Panc1 (cell line): ENCODE data around the gene FHIT. TPM values are rescaled to one million over a fixed set of nuclear protein-coding genes. Genes with fewer than 3 reads are reported as not detected.

ENCODE experiments used
- ATAC-seq: fragments of 200-7000 bp; cut with Tn5 transposase; 2 replicates; pipeline ENCODE4 v1.9.1; 2020; ENCODE audit warnings: mild to moderate bottlenecking, moderate library complexity
- BruUV-seq: library from RNA; stranded (reverse); fragments of 400-500 nt; replicated peaks from 2 replicates; lab custom pipeline; 2021; lab: Mats Ljungman, UMichigan
- CTCF ChIA-PET: fragments of 300-600 bp; sonication (Branson Sonifier 250); formaldehyde crosslinking; loops from one replicate; lab custom pipeline; 2022; ENCODE audit warnings: antibody characterized with exemption; lab: Charles Lee
- POLR2A ChIA-PET: fragments of 300-600 bp; sonication (Branson Sonifier 250); formaldehyde crosslinking; loops from one replicate; lab custom pipeline; 2022; ENCODE audit warnings: antibody characterized with exemption; lab: Charles Lee
- DNase-seq: peaks from one replicate; pipeline ENCODE4 v3.0.0-alpha.2; 2010; ENCODE audit warnings: low read depth, low spot score
- H3K27ac ChIP-seq: 2 replicates; pipeline ENCODE4 v1.5.1; 2011; ENCODE audit warnings: mild to moderate bottlenecking, low read length, inconsistent platforms
- H3K27me3 ChIP-seq: fragments of 200-500 bp; sonication (Bioruptor generic); 2 replicates; pipeline ENCODE4 v1.6.0; 2014; ENCODE audit warnings: low read length, inconsistent platforms; ENCODE audit not compliant: control insufficient read depth, insufficient read depth
- H3K36me3 ChIP-seq: fragments of 200-500 bp; sonication (Bioruptor generic); 2 replicates; pipeline ENCODE4 v1.5.1; 2014; ENCODE audit warnings: inconsistent platforms, mild to moderate bottlenecking, low read length, moderate library complexity; ENCODE audit not compliant: control insufficient read depth, insufficient read depth
- H3K4me1 ChIP-seq: 2 replicates; pipeline ENCODE4 v1.5.1; 2011; ENCODE audit warnings: inconsistent platforms, mild to moderate bottlenecking, low read length, moderate library complexity; ENCODE audit not compliant: control insufficient read depth, insufficient read depth
- H3K4me3 ChIP-seq, 2 experiments: 2 replicates each; pipeline ENCODE4 v1.5.1; 2011 to 2012; ENCODE audit warnings: low read depth in 2 of 2, low read length in 2 of 2, mild to moderate bottlenecking in 2 of 2, inconsistent platforms in 1 of 2, moderate library complexity in 1 of 2
- H3K9me3 ChIP-seq: fragments of 200-500 bp; sonication (Bioruptor generic); 2 replicates; pipeline ENCODE4 v1.5.1; 2014; ENCODE audit warnings: low read depth, mild to moderate bottlenecking, inconsistent platforms, low read length, moderate library complexity; ENCODE audit not compliant: control insufficient read depth, insufficient read depth
- POLR2AphosphoS5 ChIP-seq: IDR thresholded peaks from 2 replicates; pipeline ENCODE4 v1.6.1; 2012; ENCODE audit warnings: mild to moderate bottlenecking, low read depth, low read length, moderate library complexity
- SIN3A ChIP-seq: IDR thresholded peaks from 2 replicates; pipeline ENCODE4 v1.6.1; 2012; ENCODE audit warnings: low read depth, mild to moderate bottlenecking, low read length, moderate library complexity, borderline replicate concordance; ENCODE audit not compliant: insufficient read depth
- TCF7L2 ChIP-seq: IDR thresholded peaks from 2 replicates; pipeline ENCODE4 v1.6.1; 2011; ENCODE audit warnings: mild to moderate bottlenecking, low read depth, low read length, inconsistent platforms
- in situ Hi-C: cut with HindIII; loops from 2 replicates; pipeline ENCODE4 v1.10.0; 2016; ENCODE audit warnings: low sequenced_read_pairs, low pct_unique_long_range_greater_than_20kb
- intact Hi-C: fragments of 100-400 bp; cut with micrococcal nuclease; formaldehyde crosslinking; loops from one replicate; pipeline ENCODE4 v1.10.0; 2022; ENCODE audit not compliant: unreplicated experiment
- total RNA-seq: library from RNA; stranded (reverse); gene quantifications from one replicate; pipeline ENCODE4 v1.2.1, GENCODE V29; 2021; ENCODE audit not compliant: unreplicated experiment
- TF ChIP-seq, protein P1 (sequence below), 2 experiments: IDR thresholded peaks; 2 replicates each; pipeline ENCODE4 v1.6.1; 2011 to 2012; ENCODE audit warnings: low read depth in 2 of 2, control low read depth in 1 of 2, low read length in 1 of 2, mild to moderate bottlenecking in 1 of 2, moderate library complexity in 1 of 2; ENCODE audit not compliant: insufficient read depth in 1 of 2
- TF ChIP-seq, protein P2 (sequence below): fragments of 450-650 bp; IDR thresholded peaks from 2 replicates; pipeline ENCODE4 v1.5.1; 2017; ENCODE audit warnings: mild to moderate bottlenecking

FHIT gene
- total RNA-seq, 1 experiment from 2014 or later = 2.2 TPM

DNA sequence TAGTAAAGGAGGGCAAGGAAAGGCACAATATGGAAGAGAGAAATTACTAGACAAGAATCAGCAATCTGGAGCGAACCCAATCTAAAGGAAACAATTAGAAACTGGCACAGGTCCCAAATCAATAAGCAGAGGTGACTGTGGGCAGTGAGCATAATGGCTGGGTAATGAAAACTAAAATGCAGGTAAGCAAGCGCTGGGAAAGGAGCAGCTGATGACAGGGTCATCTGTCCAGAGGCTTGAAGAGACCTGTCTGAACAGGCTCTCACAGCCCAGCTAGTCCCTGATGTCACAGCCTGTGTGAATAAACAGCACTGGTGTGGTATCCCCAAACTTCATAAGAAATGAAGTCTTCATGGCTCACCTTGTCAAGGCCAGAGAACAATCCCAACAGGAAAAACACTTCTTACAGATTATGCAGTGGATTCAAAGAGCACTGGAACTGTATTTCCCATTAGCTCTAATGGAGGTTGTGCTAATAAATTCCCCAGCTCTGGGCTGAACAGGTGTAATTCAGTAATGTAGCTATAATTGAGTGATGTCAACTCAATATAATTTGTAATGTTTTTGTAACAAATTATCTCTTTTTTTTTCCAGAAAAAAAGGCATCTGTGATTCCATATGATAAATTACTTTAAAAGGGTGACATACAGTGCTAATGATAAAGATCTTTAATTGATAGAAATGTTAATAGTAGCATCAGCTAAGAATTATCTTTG, 197.3 kb downstream of the FHIT start:
- Histone ChIP-seq H3K4me3 (no peak overlapping the region), H3K27me3 (no peaks in the 10 kb centered on the region), H3K9me3 (no peaks in the 10 kb centered on the region), H3K27ac (no peak overlapping the region), H3K4me1 (no peaks in the 10 kb centered on the region), H3K36me3 (no peaks in the 10 kb centered on the region)
- ChIA-PET POLR2A (no interaction called here), CTCF (no interaction called here)
- no peak for DNase-seq
- no peak for ATAC-seq
- intact Hi-C loops (no loop called here), in situ Hi-C loops (no loop called here)
- no TSS peak for BruUV-seq
- TF ChIP-seq, protein P1, sequence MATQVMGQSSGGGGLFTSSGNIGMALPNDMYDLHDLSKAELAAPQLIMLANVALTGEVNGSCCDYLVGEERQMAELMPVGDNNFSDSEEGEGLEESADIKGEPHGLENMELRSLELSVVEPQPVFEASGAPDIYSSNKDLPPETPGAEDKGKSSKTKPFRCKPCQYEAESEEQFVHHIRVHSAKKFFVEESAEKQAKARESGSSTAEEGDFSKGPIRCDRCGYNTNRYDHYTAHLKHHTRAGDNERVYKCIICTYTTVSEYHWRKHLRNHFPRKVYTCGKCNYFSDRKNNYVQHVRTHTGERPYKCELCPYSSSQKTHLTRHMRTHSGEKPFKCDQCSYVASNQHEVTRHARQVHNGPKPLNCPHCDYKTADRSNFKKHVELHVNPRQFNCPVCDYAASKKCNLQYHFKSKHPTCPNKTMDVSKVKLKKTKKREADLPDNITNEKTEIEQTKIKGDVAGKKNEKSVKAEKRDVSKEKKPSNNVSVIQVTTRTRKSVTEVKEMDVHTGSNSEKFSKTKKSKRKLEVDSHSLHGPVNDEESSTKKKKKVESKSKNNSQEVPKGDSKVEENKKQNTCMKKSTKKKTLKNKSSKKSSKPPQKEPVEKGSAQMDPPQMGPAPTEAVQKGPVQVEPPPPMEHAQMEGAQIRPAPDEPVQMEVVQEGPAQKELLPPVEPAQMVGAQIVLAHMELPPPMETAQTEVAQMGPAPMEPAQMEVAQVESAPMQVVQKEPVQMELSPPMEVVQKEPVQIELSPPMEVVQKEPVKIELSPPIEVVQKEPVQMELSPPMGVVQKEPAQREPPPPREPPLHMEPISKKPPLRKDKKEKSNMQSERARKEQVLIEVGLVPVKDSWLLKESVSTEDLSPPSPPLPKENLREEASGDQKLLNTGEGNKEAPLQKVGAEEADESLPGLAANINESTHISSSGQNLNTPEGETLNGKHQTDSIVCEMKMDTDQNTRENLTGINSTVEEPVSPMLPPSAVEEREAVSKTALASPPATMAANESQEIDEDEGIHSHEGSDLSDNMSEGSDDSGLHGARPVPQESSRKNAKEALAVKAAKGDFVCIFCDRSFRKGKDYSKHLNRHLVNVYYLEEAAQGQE (IDR thresholded peaks at IDR 0.05; ENCODE audit: insufficient read depth in 1 of 2, low read depth in 2 of 2, low read length in 1 of 2) = no peak
- TF ChIP-seq POLR2AphosphoS5 (no peak), TCF7L2 (no peak), SIN3A (no peak)
- TF ChIP-seq, protein P2, sequence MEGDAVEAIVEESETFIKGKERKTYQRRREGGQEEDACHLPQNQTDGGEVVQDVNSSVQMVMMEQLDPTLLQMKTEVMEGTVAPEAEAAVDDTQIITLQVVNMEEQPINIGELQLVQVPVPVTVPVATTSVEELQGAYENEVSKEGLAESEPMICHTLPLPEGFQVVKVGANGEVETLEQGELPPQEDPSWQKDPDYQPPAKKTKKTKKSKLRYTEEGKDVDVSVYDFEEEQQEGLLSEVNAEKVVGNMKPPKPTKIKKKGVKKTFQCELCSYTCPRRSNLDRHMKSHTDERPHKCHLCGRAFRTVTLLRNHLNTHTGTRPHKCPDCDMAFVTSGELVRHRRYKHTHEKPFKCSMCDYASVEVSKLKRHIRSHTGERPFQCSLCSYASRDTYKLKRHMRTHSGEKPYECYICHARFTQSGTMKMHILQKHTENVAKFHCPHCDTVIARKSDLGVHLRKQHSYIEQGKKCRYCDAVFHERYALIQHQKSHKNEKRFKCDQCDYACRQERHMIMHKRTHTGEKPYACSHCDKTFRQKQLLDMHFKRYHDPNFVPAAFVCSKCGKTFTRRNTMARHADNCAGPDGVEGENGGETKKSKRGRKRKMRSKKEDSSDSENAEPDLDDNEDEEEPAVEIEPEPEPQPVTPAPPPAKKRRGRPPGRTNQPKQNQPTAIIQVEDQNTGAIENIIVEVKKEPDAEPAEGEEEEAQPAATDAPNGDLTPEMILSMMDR = no peak

DNA sequence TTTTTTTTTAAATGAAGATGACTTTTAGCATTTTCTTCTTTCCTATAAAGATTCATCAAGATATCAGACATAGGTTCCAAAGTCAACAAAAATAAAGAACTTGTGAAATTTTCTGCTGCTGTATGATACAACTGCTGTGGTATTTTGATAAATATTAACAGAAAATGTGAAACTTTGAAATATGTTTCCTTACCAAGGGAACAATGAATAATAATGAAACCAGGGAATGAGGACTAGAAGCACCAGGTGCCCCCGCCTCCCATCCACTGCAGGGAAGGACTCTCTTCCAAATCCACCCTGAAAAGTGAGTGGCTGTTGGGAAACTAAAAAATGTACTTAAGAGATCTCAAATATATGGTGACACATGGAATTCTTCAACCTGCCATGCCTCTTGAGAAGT, 198.4 kb downstream of the FHIT start:
- DNase-seq = no peak
- intact Hi-C loops = no loop called here
- H3K27ac ChIP-seq = no peak overlapping the region

More for the DNA sequence above, 198.4 kb downstream of the FHIT start:
- Histone ChIP-seq H3K4me1 (no peaks in the 10 kb centered on the region), H3K4me3 (no peak overlapping the region), H3K36me3 (no peaks in the 10 kb centered on the region), H3K27me3 (no peaks in the 10 kb centered on the region), H3K9me3 (no peaks in the 10 kb centered on the region)
- POLR2A ChIA-PET = no interaction called here
- CTCF ChIA-PET = no interaction called here
- TF ChIP-seq, protein P1 (IDR thresholded peaks at IDR 0.05; ENCODE audit: insufficient read depth in 1 of 2, low read depth in 2 of 2, low read length in 1 of 2) = no peak
- no TSS peak for BruUV-seq
- in situ Hi-C loops = no loop called here
- ATAC-seq = no peak
